Measurements from ENCODE around the gene ACOT13. TPM values are rescaled to one million over a fixed set of nuclear protein-coding genes. Genes with fewer than 3 reads are reported as not detected.

The ACOT13 gene
- polyA plus RNA-seq, 2 of the 4 experiments (the other 2 are of a cell fraction), result 22.9 to 87.7 TPM

GRCh38 chr6:24690593-24690992, 23.7 kb downstream of the ACOT13 start:
- H3K9me3 ChIP-seq, result no peaks in the 10 kb centered on the region
- H3K4me1 ChIP-seq, result peaks cover 4% of the 10 kb centered on the region; the same call in 1 of the 3 replicates
- FAIRE-seq (no peak), ATAC-seq (no peak), DNase-seq (ENCODE audit: low read depth in 1 of 2, low spot score in 1 of 2) (no peak)
- CTCF ChIA-PET, result no interaction called here
- WGBS (ENCODE audit: missing lambda C conversion rate), result 50% methylated on average over 1 of the region's 1 CpG
- TF ChIP-seq USF2 (IDR thresholded peaks at IDR 0.05) (no peak), HEYL (CRISPR knock-in tag; IDR thresholded peaks at IDR 0.05) (no peak), RFX5 (IDR thresholded peaks at IDR 0.05) (no peak), RAD21 (conservative IDR thresholded peaks at IDR 0.05 in 1 of 2, IDR thresholded peaks at IDR 0.05 in 1 of 2) (no peak), RCOR1 (IDR thresholded peaks at IDR 0.05; ENCODE audit: low read depth, low read length) (no peak), POLR2AphosphoS2 (conservative IDR thresholded peaks at IDR 0.05; ENCODE audit: low read length) (no peak), FOSL2 (IDR thresholded peaks at IDR 0.05) (no peak), FOSL2 (CRISPR knock-in tag; IDR thresholded peaks at IDR 0.05) (no peak), JUN (IDR thresholded peaks at IDR 0.05) (no peak)
- no peak overlapping the region for H3K27ac ChIP-seq
- H3K4me2 ChIP-seq, result no peak overlapping the region
- H3K4me3 ChIP-seq, result no peak overlapping the region
- POLR2A ChIA-PET, result no interaction called here

GRCh38 chr6:24691550-24691949, 24.7 kb downstream of the ACOT13 start:
- Histone ChIP-seq H3K27ac (no peak overlapping the region), H3K4me3 (no peak overlapping the region), H3K9me3 (no peaks in the 10 kb centered on the region), H3K4me2 (no peak overlapping the region), H3K4me1 (peaks cover 4% of the 10 kb centered on the region; the same call in 1 of the 3 replicates)
- 84% methylated on average over 3 of the region's 3 CpGs for WGBS (ENCODE audit: missing lambda C conversion rate)
- ChIA-PET CTCF (interaction anchor here (6.0 kb wide), 1 partner anchor 111 kb away, joined by 32 read pairs; no protein-coding TSS in a partner anchor), POLR2A (no interaction called here)
- ATAC-seq (no peak), DNase-seq (ENCODE audit: low read depth in 1 of 2, low spot score in 1 of 2) (no peak), FAIRE-seq (no peak)
- TF ChIP-seq RARB (CRISPR knock-in tag; IDR thresholded peaks at IDR 0.05), result no peak
- no peak for TF ChIP-seq ATOH8 (CRISPR knock-in tag; IDR thresholded peaks at IDR 0.05; ENCODE audit: low read depth)
- no peak for TF ChIP-seq CBX8 (IDR thresholded peaks at IDR 0.05)
- TF ChIP-seq POLR2A (IDR thresholded peaks at IDR 0.05; ENCODE audit: low read length), result no peak
- no peak for TF ChIP-seq ZSCAN20 (CRISPR knock-in tag; IDR thresholded peaks at IDR 0.05)
- no peak for TF ChIP-seq MAZ (IDR thresholded peaks at IDR 0.05; ENCODE audit: borderline replicate concordance, low read depth, low read length)
- no peak for TF ChIP-seq ELK1 (IDR thresholded peaks at IDR 0.05; ENCODE audit: low read depth, low read length)
- TF ChIP-seq HMGXB4 (CRISPR knock-in tag; IDR thresholded peaks at IDR 0.05; ENCODE audit: borderline replicate concordance), result no peak
- no peak for TF ChIP-seq EHMT2 (IDR thresholded peaks at IDR 0.05; ENCODE audit: low read depth)
- TF ChIP-seq EHF (CRISPR knock-in tag; IDR thresholded peaks at IDR 0.05), result no peak
- TF ChIP-seq GATA3 (IDR thresholded peaks at IDR 0.05; ENCODE audit: borderline replicate concordance), result no peak
- TF ChIP-seq SMC3 (IDR thresholded peaks at IDR 0.05), result no peak
- no peak for TF ChIP-seq NPAS2 (CRISPR knock-in tag; IDR thresholded peaks at IDR 0.05; ENCODE audit: borderline replicate concordance)
- TF ChIP-seq HES2 (IDR thresholded peaks at IDR 0.05), result no peak
- no peak for TF ChIP-seq RCOR1 (IDR thresholded peaks at IDR 0.05; ENCODE audit: low read depth, low read length)
- no peak for TF ChIP-seq E2F6 (IDR thresholded peaks at IDR 0.05; ENCODE audit: borderline replicate concordance, low read depth)
- no peak for TF ChIP-seq JUNB (IDR thresholded peaks at IDR 0.05)

Data from A549 (cell line).